Adrenal gland (tissue), 5 donors: Measurements from ENCODE around the gene FTSJ1.

Experiments used
- CTCF ChIP-seq, 6 experiments: fragments of 450-650 bp in 4 of 6; fragments of 200-600 bp in 2 of 6; sonication (generic) in 1 of 6; IDR thresholded peaks; 1 replicate in 5 of 6; 2 replicates in 1 of 6; pipeline versions ENCODE4 v1.5.1 to v1.8.0; 2016 to 2021; ENCODE audit warnings: antibody characterized with exemption in 6 of 6, mild to moderate bottlenecking in 2 of 6, moderate library complexity in 1 of 6
- POLR2A ChIP-seq, 2 donors: fragments of 450-650 bp; IDR thresholded peaks; one replicate each; pipeline ENCODE4 v1.6.1; 2017; ENCODE audit warnings: antibody characterized with exemption in 2 of 2, mild to moderate bottlenecking in 2 of 2, moderate library complexity in 1 of 2
- donor health status: DM: no; HTN: no; CAD: no.

- TF ChIP-seq CTCF (IDR thresholded peaks at IDR 0.05) (no peak), POLR2A (IDR thresholded peaks at IDR 0.05) (no peak)
Observed at GRCh38 chrX:48513670-48514069, 37.7 kb downstream of the FTSJ1 start.
